Fibroblast of lung (primary cell): ENCODE data around the gene COMT. TPM values are rescaled to one million over a fixed set of nuclear protein-coding genes. Genes with fewer than 3 reads are reported as not detected.

Experiments
- DNase-seq, 2 donors: peaks; one replicate each; pipeline versions ENCODE4 v3.0.0 to v3.0.0-alpha.2; 2010; ENCODE audit warnings: low read depth in 2 of 2
- H2AFZ ChIP-seq: 2 replicates; pipeline ENCODE4 v1.5.1; 2012; ENCODE audit warnings: low read length, control low read depth, inconsistent platforms
- H3K27ac ChIP-seq: 2 replicates; pipeline ENCODE4 v1.5.1; 2011; ENCODE audit warnings: low read length, control low read depth; ENCODE audit not compliant: insufficient read depth
- H3K27me3 ChIP-seq: 2 replicates; pipeline ENCODE4 v1.5.1; 2011; ENCODE audit warnings: mild to moderate bottlenecking, low read length; ENCODE audit not compliant: control insufficient read depth, insufficient read depth
- H3K36me3 ChIP-seq: 2 replicates; pipeline ENCODE4 v1.5.1; 2011; ENCODE audit warnings: low read length; ENCODE audit not compliant: control insufficient read depth, insufficient read depth
- H3K4me1 ChIP-seq: 2 replicates; pipeline ENCODE4 v1.5.1; 2011; ENCODE audit warnings: low read length; ENCODE audit not compliant: control insufficient read depth, insufficient read depth; ENCODE audit errors: extremely low read depth
- H3K4me2 ChIP-seq: 2 replicates; pipeline ENCODE4 v1.5.1; 2011; ENCODE audit warnings: low read length, control low read depth; ENCODE audit not compliant: insufficient read depth; ENCODE audit errors: extremely low read depth
- H3K4me3 ChIP-seq, 4 experiments: fragments of 200-600 bp in 1 of 4; sonication (generic) in 1 of 4; replicated peaks in 1 of 4; 2 replicates each; pipeline ENCODE4 v1.5.1; 2011 to 2016; ENCODE audit warnings: low read length in 4 of 4, low read depth in 3 of 4, mild to moderate bottlenecking in 3 of 4, control low read depth in 2 of 4, inconsistent platforms in 1 of 4, mixed read lengths in 1 of 4; ENCODE audit not compliant: insufficient read depth in 1 of 4; ENCODE audit errors: control extremely low read depth in 1 of 4
- H3K79me2 ChIP-seq: 2 replicates; pipeline ENCODE4 v1.5.1; 2012; ENCODE audit warnings: mild to moderate bottlenecking, low read length, inconsistent platforms; ENCODE audit not compliant: control insufficient read depth, insufficient read depth
- H3K9ac ChIP-seq: 2 replicates; pipeline ENCODE4 v1.5.1; 2011; ENCODE audit warnings: mild to moderate bottlenecking, low read length, control low read depth; ENCODE audit not compliant: insufficient read depth
- H3K9me3 ChIP-seq: 2 replicates; pipeline ENCODE4 v1.5.1; 2012; ENCODE audit warnings: low read depth, low read length; ENCODE audit not compliant: control insufficient read depth, insufficient read depth
- H4K20me1 ChIP-seq: 2 replicates; pipeline ENCODE4 v1.5.1; 2011; ENCODE audit warnings: low read length; ENCODE audit not compliant: control insufficient read depth, insufficient read depth; ENCODE audit errors: extremely low read depth
- CTCF ChIP-seq, 2 donors: IDR thresholded peaks in 1 of 2; conservative IDR thresholded peaks in 1 of 2; 1 replicate in 1 of 2; 2 replicates in 1 of 2; pipeline ENCODE4 v1.5.1; 2011 to 2012; ENCODE audit warnings: low read length in 2 of 2, control low read depth in 1 of 2, inconsistent platforms in 1 of 2, low read depth in 1 of 2, mild to moderate bottlenecking in 1 of 2
- EZH2 ChIP-seq: IDR thresholded peaks from 2 replicates; pipeline ENCODE4 v1.5.1; 2012; ENCODE audit warnings: low read length, control low read depth, mild to moderate bottlenecking; ENCODE audit errors: missing control alignments
- polyA plus RNA-seq, 2 donors: library from polyadenylated mRNA; depleted of rRNA in 1 of 2; stranded (reverse) in 1 of 2; unstranded in 1 of 2; fragments of >200 nt; gene quantifications; 2 replicates each; pipeline ENCODE4 v1.2.1, GENCODE V29; 2011 to 2012; ENCODE audit warnings: missing spikeins in 1 of 2
- total RNA-seq: library from RNA; depleted of rRNA; stranded (reverse); fragments of >200 nt; gene quantifications from 2 replicates; pipeline ENCODE4 v1.2.1, GENCODE V29; 2014

The COMT gene
- total and polyA plus RNA-seq, 2 donors (not counting 1 experiment from before 2014, with no cell fraction given), result 208 to 305 TPM

GRCh38 chr22:19965771-19966709 lies 24.5 kb downstream of the COMT start:
- H3K4me3 ChIP-seq, result no peak overlapping the region
- H3K9ac ChIP-seq, result no peak overlapping the region
- H3K4me1 ChIP-seq, result no peaks in the 10 kb centered on the region
- H4K20me1 ChIP-seq, result no peaks in the 10 kb centered on the region
- peaks cover 25% of the 10 kb centered on the region for H3K36me3 ChIP-seq
- no peaks in the 10 kb centered on the region for H3K27me3 ChIP-seq
- H3K27ac ChIP-seq, result no peak overlapping the region
- no peak overlapping the region for H2AFZ ChIP-seq
- no peak for TF ChIP-seq EZH2
- peak; percentile 28 to 48 for TF ChIP-seq CTCF (conservative IDR thresholded peaks at IDR 0.05 in 1 of 2, IDR thresholded peaks at IDR 0.05 in 1 of 2; ENCODE audit: low read depth in 1 of 2, low read length in 2 of 2)
- no peaks in the 10 kb centered on the region for H3K79me2 ChIP-seq
- DNase-seq, result no peak
- no peaks in the 10 kb centered on the region for H3K9me3 ChIP-seq
- H3K4me2 ChIP-seq, result no peak overlapping the region

GRCh38 chr22:19966908-19967750 lies 25.6 kb downstream of the COMT start:
- H3K4me1 ChIP-seq, result no peaks in the 10 kb centered on the region
- no peak overlapping the region for H2AFZ ChIP-seq
- no peaks in the 10 kb centered on the region for H3K27me3 ChIP-seq
- H3K27ac ChIP-seq, result no peak overlapping the region
- H3K79me2 ChIP-seq, result no peaks in the 10 kb centered on the region
- no peak overlapping the region for H3K4me2 ChIP-seq
- no peaks in the 10 kb centered on the region for H3K9me3 ChIP-seq
- DNase-seq, result no peak
- TF ChIP-seq CTCF (conservative IDR thresholded peaks at IDR 0.05 in 1 of 2, IDR thresholded peaks at IDR 0.05 in 1 of 2; ENCODE audit: low read depth in 1 of 2, low read length in 2 of 2) (no peak), EZH2 (no peak)
- no peak overlapping the region for H3K9ac ChIP-seq
- H4K20me1 ChIP-seq, result no peaks in the 10 kb centered on the region
- peaks cover 30% of the 10 kb centered on the region for H3K36me3 ChIP-seq
- no peak overlapping the region for H3K4me3 ChIP-seq

- Histone ChIP-seq H3K9ac (no peak overlapping the region), H3K9me3 (no peaks in the 10 kb centered on the region), H3K27ac (no peak overlapping the region), H3K27me3 (no peaks in the 10 kb centered on the region), H3K36me3 (peaks cover 26% of the 10 kb centered on the region), H2AFZ (no peak overlapping the region), H3K4me1 (no peaks in the 10 kb centered on the region), H3K4me3 (no peak overlapping the region), H3K4me2 (no peak overlapping the region), H4K20me1 (no peaks in the 10 kb centered on the region), H3K79me2 (no peaks in the 10 kb centered on the region)
- TF ChIP-seq CTCF (conservative IDR thresholded peaks at IDR 0.05 in 1 of 2, IDR thresholded peaks at IDR 0.05 in 1 of 2; ENCODE audit: low read depth in 1 of 2, low read length in 2 of 2) (no peak), EZH2 (no peak)
- no peak for DNase-seq
These were observed 26.4 kb downstream of the COMT start for GRCh38 chr22:19967850-19968449.
